HUES48 (cell line): ENCODE results near the gene BMX.

Experiments used
- H3K27ac ChIP-seq: one replicate; pipeline ENCODE4 v1.7.0; 2013; ENCODE audit warnings: low read depth, low read length, inconsistent platforms
- H3K27me3 ChIP-seq: 2 replicates; pipeline ENCODE4 v1.6.1; 2013; ENCODE audit warnings: mild to moderate bottlenecking, low read length; ENCODE audit not compliant: control insufficient read depth, insufficient read depth
- H3K36me3 ChIP-seq: 2 replicates; pipeline ENCODE4 v1.6.1; 2013; ENCODE audit warnings: low read length; ENCODE audit not compliant: control insufficient read depth, insufficient read depth
- H3K4me1 ChIP-seq: 2 replicates; pipeline ENCODE4 v1.6.1; 2013; ENCODE audit warnings: mild to moderate bottlenecking, low read length; ENCODE audit not compliant: control insufficient read depth, insufficient read depth
- H3K4me3 ChIP-seq: 2 replicates; pipeline ENCODE4 v1.5.1; 2013; ENCODE audit warnings: mild to moderate bottlenecking, low read depth, low read length
- H3K9ac ChIP-seq: 2 replicates; pipeline ENCODE4 v1.6.1; 2013; ENCODE audit warnings: mild to moderate bottlenecking, low read depth, low read length, moderate library complexity
- H3K9me3 ChIP-seq: 2 replicates; pipeline ENCODE4 v1.6.1; 2013; ENCODE audit warnings: low read length; ENCODE audit not compliant: control insufficient read depth, insufficient read depth

The BMX gene

GRCh38 chrX:15529165-15529564 is 28.6 kb downstream of the BMX start:
- no peaks in the 10 kb centered on the region for H3K9me3 ChIP-seq
- no peak overlapping the region for H3K9ac ChIP-seq
- peaks cover 12% of the 10 kb centered on the region for H3K27me3 ChIP-seq
- no peak overlapping the region for H3K4me3 ChIP-seq
- H3K27ac ChIP-seq, result no peak overlapping the region
- no peaks in the 10 kb centered on the region for H3K36me3 ChIP-seq
- H3K4me1 ChIP-seq, result no peaks in the 10 kb centered on the region

GRCh38 chrX:15530318-15530717 is 29.7 kb downstream of the BMX start:
- no peak overlapping the region for H3K4me3 ChIP-seq
- peaks cover 14% of the 10 kb centered on the region for H3K27me3 ChIP-seq
- no peak overlapping the region for H3K9ac ChIP-seq
- H3K27ac ChIP-seq, result no peak overlapping the region
- H3K9me3 ChIP-seq, result no peaks in the 10 kb centered on the region
- H3K4me1 ChIP-seq, result no peaks in the 10 kb centered on the region
- no peaks in the 10 kb centered on the region for H3K36me3 ChIP-seq

DNA sequence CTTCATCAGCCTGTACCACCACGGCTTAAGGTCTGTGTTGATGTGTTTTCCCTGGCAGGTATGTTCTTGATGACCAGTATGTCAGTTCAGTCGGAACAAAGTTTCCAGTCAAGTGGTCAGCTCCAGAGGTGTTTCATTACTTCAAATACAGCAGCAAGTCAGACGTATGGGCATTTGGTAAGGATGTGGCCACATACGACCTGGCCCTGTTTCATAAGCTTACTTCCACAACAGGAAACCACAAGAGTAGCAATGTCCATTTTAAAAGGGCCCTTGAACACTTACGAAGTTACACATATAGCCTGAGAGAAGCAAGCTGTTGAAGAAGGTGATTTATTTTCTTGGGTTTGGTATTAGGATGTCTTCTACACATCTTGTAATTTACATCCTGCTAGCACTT is 46.1 kb downstream of the BMX start:
- peaks cover 7% of the 10 kb centered on the region for H3K27me3 ChIP-seq
- no peak overlapping the region for H3K9ac ChIP-seq
- H3K36me3 ChIP-seq, result no peaks in the 10 kb centered on the region
- no peaks in the 10 kb centered on the region for H3K4me1 ChIP-seq
- no peaks in the 10 kb centered on the region for H3K9me3 ChIP-seq
- no peak overlapping the region for H3K4me3 ChIP-seq
- no peak overlapping the region for H3K27ac ChIP-seq

GRCh38 chrX:15547356-15547755 is 46.7 kb downstream of the BMX start:
- no peak overlapping the region for H3K9ac ChIP-seq
- H3K27ac ChIP-seq, result no peak overlapping the region

GRCh38 chrX:15549189-15550012 is 48.8 kb downstream of the BMX start:
- Histone ChIP-seq H3K27ac (no peak overlapping the region), H3K4me1 (no peaks in the 10 kb centered on the region), H3K36me3 (no peaks in the 10 kb centered on the region), H3K27me3 (peaks cover 7% of the 10 kb centered on the region), H3K9me3 (no peaks in the 10 kb centered on the region), H3K9ac (no peak overlapping the region), H3K4me3 (no peak overlapping the region)

More at GRCh38 chrX:15547356-15547755, 46.7 kb downstream of the BMX start:
- Histone ChIP-seq H3K4me3 (no peak overlapping the region), H3K4me1 (no peaks in the 10 kb centered on the region), H3K36me3 (no peaks in the 10 kb centered on the region), H3K27me3 (peaks cover 7% of the 10 kb centered on the region), H3K9me3 (no peaks in the 10 kb centered on the region)

GRCh38 chrX:15559227-15559626 is 58.6 kb downstream of the BMX start:
- H3K4me1 ChIP-seq, result no peaks in the 10 kb centered on the region
- H3K27me3 ChIP-seq, result peaks cover 3% of the 10 kb centered on the region
- H3K9ac ChIP-seq, result no peak overlapping the region
- no peaks in the 10 kb centered on the region for H3K36me3 ChIP-seq
- no peak overlapping the region for H3K27ac ChIP-seq
- no peaks in the 10 kb centered on the region for H3K9me3 ChIP-seq
- no peak overlapping the region for H3K4me3 ChIP-seq

DNA sequence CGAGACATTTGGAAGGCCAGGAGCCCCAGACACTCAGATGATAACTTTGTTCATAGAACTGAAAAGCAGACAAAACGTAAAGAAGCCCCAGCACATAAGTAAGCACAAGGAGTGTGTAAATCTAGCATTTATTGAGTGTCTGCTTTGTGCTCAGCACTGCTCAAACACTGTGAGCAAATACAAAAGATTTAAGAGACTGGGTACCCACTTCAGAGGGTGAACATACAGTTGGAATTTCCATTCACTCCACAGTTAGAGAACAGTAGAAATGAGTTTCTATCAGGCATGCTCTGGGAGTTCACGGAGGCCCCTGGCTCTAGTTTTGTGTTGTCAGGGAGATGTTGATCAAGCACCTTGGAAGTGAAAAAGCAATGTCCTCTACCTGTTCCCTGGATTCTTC is 60.3 kb downstream of the BMX start:
- peaks cover 2% of the 10 kb centered on the region; the same call in 1 of the 2 replicates for H3K4me1 ChIP-seq
- no peak overlapping the region for H3K27ac ChIP-seq
- no peak overlapping the region for H3K9ac ChIP-seq
- peaks cover 3% of the 10 kb centered on the region for H3K27me3 ChIP-seq
- no peaks in the 10 kb centered on the region for H3K36me3 ChIP-seq
- H3K4me3 ChIP-seq, result no peak overlapping the region
- H3K9me3 ChIP-seq, result no peaks in the 10 kb centered on the region

DNA sequence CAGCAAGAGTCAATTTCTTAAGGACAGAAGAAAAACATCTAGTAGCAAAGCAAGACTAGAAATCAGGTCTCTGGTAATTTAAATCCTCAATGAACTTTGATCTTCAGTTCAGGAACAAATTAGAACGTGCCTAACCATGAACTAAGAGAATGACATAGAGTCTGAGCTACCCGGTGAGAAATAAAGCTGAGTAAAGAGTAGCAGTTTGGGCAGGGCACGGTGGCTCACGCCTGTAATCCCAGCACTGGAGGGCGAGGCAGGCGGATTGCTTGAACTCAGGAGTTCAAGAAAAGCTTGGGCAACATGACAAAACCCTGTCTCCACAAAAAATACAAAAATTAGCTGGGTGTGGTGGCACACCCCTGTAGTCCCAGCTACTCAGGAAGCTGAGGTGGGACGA is 62.4 kb downstream of the BMX start:
- Histone ChIP-seq H3K4me3 (no peak overlapping the region), H3K9ac (no peak overlapping the region), H3K27me3 (peaks cover 3% of the 10 kb centered on the region; the same call in 1 of the 2 replicates), H3K27ac (no peak overlapping the region), H3K4me1 (peaks cover 21% of the 10 kb centered on the region), H3K36me3 (no peaks in the 10 kb centered on the region), H3K9me3 (no peaks in the 10 kb centered on the region)

GRCh38 chrX:15564981-15565579 is 64.5 kb downstream of the BMX start:
- Histone ChIP-seq H3K4me3 (no peak overlapping the region), H3K27me3 (peaks cover 3% of the 10 kb centered on the region; the same call in 1 of the 2 replicates), H3K36me3 (no peaks in the 10 kb centered on the region), H3K4me1 (peaks cover 27% of the 10 kb centered on the region), H3K9me3 (no peaks in the 10 kb centered on the region), H3K27ac (no peak overlapping the region), H3K9ac (no peak overlapping the region)

DNA sequence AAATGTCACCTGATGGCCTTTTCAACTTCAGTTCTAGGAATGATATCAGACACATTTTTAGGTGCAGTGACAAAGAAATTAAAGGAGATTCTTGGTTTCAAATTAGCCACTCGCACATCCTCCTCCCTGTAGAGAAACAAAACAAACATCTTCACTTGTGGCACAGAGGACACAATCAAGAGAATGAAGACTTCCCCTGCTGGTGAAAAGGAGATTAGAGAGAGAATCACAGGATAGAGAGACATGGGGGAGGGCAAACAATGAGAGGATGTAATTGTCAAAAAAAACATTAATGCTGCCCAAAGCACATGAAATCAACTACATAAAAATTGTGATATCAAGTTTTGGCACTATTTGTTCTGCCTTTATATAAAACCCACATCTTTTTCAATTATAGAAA is 65.6 kb downstream of the BMX start:
- H3K27me3 ChIP-seq, result 0 out of 2 replicates have a peak, but pooled peaks cover under 1% of the 10 kb centered on the region
- no peak overlapping the region for H3K4me3 ChIP-seq
- no peak overlapping the region for H3K27ac ChIP-seq
- no peaks in the 10 kb centered on the region for H3K36me3 ChIP-seq
- no peaks in the 10 kb centered on the region for H3K9me3 ChIP-seq
- H3K4me1 ChIP-seq, result peaks cover 27% of the 10 kb centered on the region
- no peak overlapping the region for H3K9ac ChIP-seq

- Histone ChIP-seq H3K4me1 (peaks cover 27% of the 10 kb centered on the region), H3K9ac (no peak overlapping the region), H3K27me3 (no peaks in the 10 kb centered on the region)
Observed at GRCh38 chrX:15567267-15567666, 66.7 kb downstream of the BMX start.

More at GRCh38 chrX:15567267-15567666, 66.7 kb downstream of the BMX start:
- no peaks in the 10 kb centered on the region for H3K36me3 ChIP-seq
- H3K4me3 ChIP-seq, result no peak overlapping the region
- H3K27ac ChIP-seq, result no peak overlapping the region
- no peaks in the 10 kb centered on the region for H3K9me3 ChIP-seq
